NB4 (cell line): ENCODE data around the gene ZNF358.

Source experiments
- CTCF ChIP-seq: IDR thresholded peaks from one replicate; pipeline ENCODE4 v1.5.1; 2012; ENCODE audit warnings: low read depth, low read length
- MYC ChIP-seq: IDR thresholded peaks from 2 replicates; pipeline ENCODE4 v1.6.1; 2011; ENCODE audit warnings: low read depth, low read length
- POLR2A ChIP-seq: IDR thresholded peaks from 2 replicates; pipeline ENCODE4 v1.6.1; 2011; ENCODE audit warnings: mild to moderate bottlenecking; ENCODE audit not compliant: insufficient read length; ENCODE audit errors: extremely low read depth

- no peak for TF ChIP-seq CTCF
- no peak for TF ChIP-seq MYC
- no peak for TF ChIP-seq POLR2A
These were observed 33.7 kb downstream of the ZNF358 start for GRCh38 chr19:7549429-7550148.
